Measurements from ENCODE around the gene TRPV4.

GRCh38 chr12:109757671-109758265 is 75.4 kb downstream of the TRPV4 start:
- TF ChIP-seq CTCF (IDR thresholded peaks at IDR 0.05; ENCODE audit: borderline replicate concordance, extremely low read depth, low read length, poor library complexity, severe bottlenecking) (no peak), EZH2 (IDR thresholded peaks at IDR 0.05; ENCODE audit: borderline replicate concordance, low read depth, low read length, severe bottlenecking) (no peak)

Data from DND-41 (cell line).